H1 (cell line): ENCODE results near the gene SIRT6. TPM values are rescaled to one million over a fixed set of nuclear protein-coding genes. Genes with fewer than 3 reads are reported as not detected.

ENCODE experiments used
- CTCF ChIA-PET: fragments of 300-600 bp; sonication (Branson Sonifier 250); formaldehyde crosslinking; loops from one replicate; lab custom pipeline; 2021; ENCODE audit not compliant: partially characterized antibody; lab: Charles Lee
- POLR2A ChIA-PET: fragments of 300-600 bp; sonication (Branson Sonifier 250); formaldehyde crosslinking; loops from one replicate; lab custom pipeline; 2021; ENCODE audit warnings: inconsistent platforms; ENCODE audit not compliant: partially characterized antibody; lab: Charles Lee
- DNase-seq, 2 experiments: peaks; one replicate each; pipeline versions ENCODE4 v3.0.0 to v3.0.0-alpha.2; 2010 to 2022; ENCODE audit warnings: low spot score in 2 of 2, low read depth in 1 of 2, mixed read lengths in 1 of 2
- FAIRE-seq: peaks from 2 replicates; lab custom pipeline; 2011; peaks lifted over from hg19 to GRCh38; lab: Jason Lieb, UNC
- H2AFZ ChIP-seq: 2 replicates; pipeline ENCODE4 v1.8.1; 2012; ENCODE audit warnings: low read length, inconsistent platforms
- H2AK5ac ChIP-seq: 2 replicates; pipeline ENCODE4 v1.6.1; 2013; ENCODE audit warnings: low read depth, low read length
- H2BK120ac ChIP-seq: replicated peaks from 2 replicates; pipeline ENCODE3; 2013; ENCODE audit warnings: low read depth, low read length, inconsistent platforms
- H2BK12ac ChIP-seq: 2 replicates; pipeline ENCODE4 v1.6.1; 2013; ENCODE audit warnings: low read depth, low read length
- H2BK15ac ChIP-seq: 2 replicates; pipeline ENCODE4 v1.6.1; 2013; ENCODE audit warnings: low read length
- H2BK20ac ChIP-seq: 2 replicates; pipeline ENCODE4 v1.6.1; 2013; ENCODE audit warnings: low read length
- H2BK5ac ChIP-seq: 2 replicates; pipeline ENCODE4 v1.6.1; 2013; ENCODE audit warnings: low read depth, low read length
- H3K14ac ChIP-seq: 2 replicates; pipeline ENCODE4 v1.6.1; 2013; ENCODE audit warnings: inconsistent platforms; ENCODE audit not compliant: insufficient read length
- H3K18ac ChIP-seq: 2 replicates; pipeline ENCODE4 v1.6.1; 2013; ENCODE audit warnings: low read length; ENCODE audit errors: extremely low read depth
- H3K23ac ChIP-seq: 2 replicates; pipeline ENCODE4 v1.6.1; 2013; ENCODE audit warnings: inconsistent platforms; ENCODE audit not compliant: insufficient read length
- H3K23me2 ChIP-seq: 2 replicates; pipeline ENCODE4 v1.6.1; 2013; ENCODE audit warnings: low read depth, low read length
- H3K27ac ChIP-seq: 2 replicates; pipeline ENCODE4 v1.6.1; 2011; ENCODE audit warnings: low read depth, low read length, inconsistent platforms
- H3K27me3 ChIP-seq, 4 experiments: replicated peaks in 1 of 4; 1 replicate in 1 of 4; 2 replicates in 3 of 4; pipeline versions ENCODE4 v1.6.1 to v1.8.1; 2011 to 2013; ENCODE audit warnings: low read length in 3 of 4, mild to moderate bottlenecking in 3 of 4, inconsistent platforms in 2 of 4, mixed read lengths in 2 of 4, moderate library complexity in 1 of 4; ENCODE audit not compliant: control insufficient read depth in 3 of 4, insufficient read depth in 3 of 4; ENCODE audit errors: extremely low read depth in 1 of 4
- H3K36me3 ChIP-seq, 4 experiments: 2 replicates each; pipeline versions ENCODE4 v1.6.1 to v1.8.1; 2011 to 2013; ENCODE audit warnings: mild to moderate bottlenecking in 4 of 4, low read length in 3 of 4, moderate library complexity in 2 of 4, control low read depth in 1 of 4, inconsistent platforms in 1 of 4; ENCODE audit not compliant: insufficient read depth in 4 of 4, control insufficient read depth in 2 of 4
- H3K4ac ChIP-seq: replicated peaks from 2 replicates; pipeline ENCODE3; 2013; ENCODE audit warnings: low read length, low read depth, mixed read lengths, inconsistent platforms; ENCODE audit not compliant: insufficient read length
- H3K4me1 ChIP-seq, 4 experiments: replicated peaks in 1 of 4; 1 replicate in 1 of 4; 2 replicates in 3 of 4; pipeline versions ENCODE4 v1.6.1 to v1.8.1; 2011 to 2013; ENCODE audit warnings: low read length in 3 of 4, inconsistent platforms in 2 of 4, mixed read lengths in 1 of 4; ENCODE audit not compliant: insufficient read depth in 4 of 4, control insufficient read depth in 3 of 4
- H3K4me2 ChIP-seq, 2 experiments: 2 replicates each; pipeline versions ENCODE4 v1.6.1 to v1.8.1; 2011 to 2013; ENCODE audit warnings: low read depth in 2 of 2, low read length in 2 of 2, control low read depth in 1 of 2, inconsistent platforms in 1 of 2, mild to moderate bottlenecking in 1 of 2; ENCODE audit not compliant: insufficient read depth in 1 of 2
- H3K4me3 ChIP-seq, 4 experiments: fragments of 200-600, 300-600 bp in 1 of 4; sonication (generic), shearing (Covaris generic), sonication (Bioruptor Twin) in 1 of 4; 2 replicates each; pipeline versions ENCODE4 v1.5.1 to v1.8.1; 2011 to 2016; ENCODE audit warnings: low read length in 4 of 4, low read depth in 3 of 4, control low read depth in 2 of 4, inconsistent platforms in 2 of 4, mild to moderate bottlenecking in 2 of 4, mixed read lengths in 1 of 4, moderate library complexity in 1 of 4; ENCODE audit not compliant: insufficient read depth in 2 of 4; ENCODE audit errors: extremely low read depth in 1 of 4
- H3K56ac ChIP-seq: replicated peaks from 2 replicates; pipeline ENCODE3; 2013; ENCODE audit warnings: low read depth, mild to moderate bottlenecking, mixed read lengths, low read length, inconsistent platforms; ENCODE audit not compliant: insufficient read length
- H3K79me1 ChIP-seq: 2 replicates; pipeline ENCODE4 v1.6.1; 2013; ENCODE audit warnings: low read depth, low read length, control low read depth
- H3K79me2 ChIP-seq, 2 experiments: 2 replicates each; pipeline versions ENCODE4 v1.6.1 to v1.8.1; 2012 to 2013; ENCODE audit warnings: low read length in 2 of 2, mild to moderate bottlenecking in 2 of 2, inconsistent platforms in 1 of 2; ENCODE audit not compliant: insufficient read depth in 2 of 2, control insufficient read depth in 1 of 2
- H3K9ac ChIP-seq, 4 experiments: replicated peaks in 1 of 4; 1 replicate in 1 of 4; 2 replicates in 3 of 4; pipeline versions ENCODE4 v1.6.1 to v1.8.1; 2011 to 2013; ENCODE audit warnings: low read depth in 3 of 4, low read length in 3 of 4, control low read depth in 2 of 4, mild to moderate bottlenecking in 2 of 4, moderate library complexity in 2 of 4, inconsistent platforms in 1 of 4; ENCODE audit errors: extremely low read depth in 1 of 4
- H3K9me3 ChIP-seq, 2 experiments: 2 replicates each; pipeline versions ENCODE4 v1.6.1 to v1.8.1; 2012 to 2013; ENCODE audit warnings: mild to moderate bottlenecking in 2 of 2, moderate library complexity in 2 of 2, control low read depth in 1 of 2, inconsistent platforms in 1 of 2, low read depth in 1 of 2, low read length in 1 of 2, mixed read lengths in 1 of 2; ENCODE audit not compliant: insufficient read depth in 2 of 2
- H4K20me1 ChIP-seq, 2 experiments: replicated peaks in 1 of 2; 2 replicates each; pipeline versions ENCODE3 to v1.8.1; 2011 to 2013; ENCODE audit warnings: inconsistent platforms in 2 of 2, low read length in 2 of 2, mild to moderate bottlenecking in 1 of 2; ENCODE audit not compliant: insufficient read depth in 2 of 2, control insufficient read depth in 1 of 2
- H4K5ac ChIP-seq: 2 replicates; pipeline ENCODE4 v1.6.1; 2013; ENCODE audit warnings: low read length, low read depth, mixed read lengths, inconsistent platforms; ENCODE audit not compliant: insufficient read length
- H4K8ac ChIP-seq: 2 replicates; pipeline ENCODE4 v1.8.0; 2013; ENCODE audit warnings: mild to moderate bottlenecking, moderate library complexity, low read length, inconsistent platforms; ENCODE audit not compliant: insufficient read depth; ENCODE audit errors: extremely low read depth
- H4K91ac ChIP-seq: replicated peaks from 2 replicates; pipeline ENCODE3; 2013; ENCODE audit warnings: low read length, mixed read lengths, inconsistent platforms; ENCODE audit not compliant: insufficient read length
- BACH1 ChIP-seq: IDR thresholded peaks from 2 replicates; pipeline ENCODE4 v1.6.1; 2012; ENCODE audit warnings: low read length, improper control_type of control experiment
- CBX5 ChIP-seq: fragments of 300-800, 300-1000 bp; sonication (generic); IDR thresholded peaks from 2 replicates; pipeline ENCODE4 v1.7.1; 2016; ENCODE audit warnings: antibody characterized with exemption, low read length, low read depth
- KDM1A ChIP-seq: fragments of 200-600, 300-600 bp; sonication (generic); IDR thresholded peaks from 2 replicates; pipeline ENCODE4 v1.7.1; 2016; ENCODE audit warnings: mild to moderate bottlenecking, low read length, borderline replicate concordance
- POU5F1 ChIP-seq: IDR thresholded peaks from 2 replicates; pipeline ENCODE4 v1.6.1; 2011; ENCODE audit warnings: low read depth, mild to moderate bottlenecking, low read length, moderate library complexity
- WGBS, 2 experiments: shearing (Covaris generic) in 1 of 2; methylation state at CpG; one replicate each; pipeline versions ENCODE4 v1.1.6 to v1.1.7; 2013 to 2015; ENCODE audit warnings: low lambda C conversion rate in 2 of 2, mixed read lengths in 2 of 2, inconsistent platforms in 1 of 2, low coverage in 1 of 2, missing lambda C conversion rate in 1 of 2; ENCODE audit not compliant: insufficient replicate concordance in 2 of 2, insufficient coverage in 1 of 2, insufficient read length in 1 of 2; ENCODE audit errors: extremely low coverage in 1 of 2, missing lambda C conversion rate in 1 of 2; 5-methylcytosine and 5-hydroxymethylcytosine counted together
- polyA plus RNA-seq, 7 experiments: library from polyadenylated mRNA; depleted of rRNA in 3 of 7; stranded (reverse) in 5 of 7; unstranded in 2 of 7; fragments of >200 nt in 5 of 7; fragments of 200-250 nt in 2 of 7; gene quantifications; 1 replicate in 5 of 7; 2 replicates in 1 of 7; 4 replicates in 1 of 7; pipeline versions ENCODE4 v1.2.1 to v1.2.3, GENCODE V29; 2011 to 2013; ENCODE audit warnings: missing spikeins in 2 of 7, mixed read lengths in 2 of 7
- total RNA-seq: library from RNA; stranded (reverse); fragmentation: NEBNext Ultra II Directional; extraction: Animal tissue kit (Norgen Biotek cat#: 25700); gene quantifications from 2 replicates; pipeline ENCODE4 v1.2.1, GENCODE V29; 2021

Gene SIRT6
- total and polyA plus RNA-seq, 2 of the 8 experiments (the other 6 are each of a cell fraction or from before 2014, with no cell fraction given): 25.2 to 27.0 TPM

- H3K36me3 ChIP-seq: no peaks in the 10 kb centered on the region; a peak in 2 of 8 replicates
- H2BK120ac ChIP-seq: no peak overlapping the region
- no peaks in the 10 kb centered on the region; a peak in 1 of 4 replicates for H3K79me2 ChIP-seq
- no peaks in the 10 kb centered on the region for H3K9me3 ChIP-seq
- peaks cover 0 to 3% (median 2%) of the 10 kb centered on the region in 4 experiments; a peak in 3 of 7 replicates for H3K4me1 ChIP-seq
- H2AK5ac ChIP-seq: no peak overlapping the region
- H3K79me1 ChIP-seq: peaks cover 2% of the 10 kb centered on the region
- WGBS, 2 experiments: 94% methylated on average over 5 of the region's 5 CpGs; no CpG with 5 or more reads in 1 of the 2 experiments
- no peak overlapping the region for H3K27ac ChIP-seq
- no peak overlapping the region for H3K4ac ChIP-seq
- no peak overlapping the region for H3K18ac ChIP-seq
- H3K14ac ChIP-seq: no peak overlapping the region
- H2AFZ ChIP-seq: no peak overlapping the region
- H4K5ac ChIP-seq: no peak overlapping the region
- peaks cover 6% of the 10 kb centered on the region for H3K23me2 ChIP-seq
- no peak overlapping the region for H2BK15ac ChIP-seq
- no peak overlapping the region for H4K91ac ChIP-seq
- CTCF ChIA-PET: interaction anchor here (0.6 to 2.8 kb wide), 4 partner anchors 9 to 190 kb away, joined by 3 to 12 read pairs (median 6); no protein-coding TSS in a partner anchor
- TF ChIP-seq BACH1 (no peak), CBX5 (no peak), POU5F1 (no peak), KDM1A (no peak)
- H3K56ac ChIP-seq: no peak overlapping the region
- no peak overlapping the region for H3K4me2 ChIP-seq
- H2BK20ac ChIP-seq: no peak overlapping the region
- FAIRE-seq (no peak), DNase-seq (no peak)
- peaks cover 0 to 11% (median 2%) of the 10 kb centered on the region in 4 experiments; a peak in 5 of 7 replicates for H3K27me3 ChIP-seq
- peaks cover 2 to 5% of the 10 kb centered on the region in 2 experiments for H4K20me1 ChIP-seq
- no peak overlapping the region for H3K4me3 ChIP-seq
- H3K23ac ChIP-seq: no peak overlapping the region
- no peak overlapping the region for H3K9ac ChIP-seq
- no peak overlapping the region for H2BK5ac ChIP-seq
- H2BK12ac ChIP-seq: no peak overlapping the region
- no peak overlapping the region for H4K8ac ChIP-seq
- POLR2A ChIA-PET: interaction anchor here (0.8 kb wide), 1 partner anchor 113 kb away, joined by 3 read pairs; no protein-coding TSS in a partner anchor
Measured at GRCh38 chr19:4177146-4177545, 5.2 kb downstream of the SIRT6 start.
